ENCODE data around the gene NCBP2. TPM values are rescaled to one million over a fixed set of nuclear protein-coding genes. Genes with fewer than 3 reads are reported as not detected.

The NCBP2 gene
- polyA plus RNA-seq, 1 of the 3 experiments (the other 2 are of a cell fraction): 128 TPM

DNA sequence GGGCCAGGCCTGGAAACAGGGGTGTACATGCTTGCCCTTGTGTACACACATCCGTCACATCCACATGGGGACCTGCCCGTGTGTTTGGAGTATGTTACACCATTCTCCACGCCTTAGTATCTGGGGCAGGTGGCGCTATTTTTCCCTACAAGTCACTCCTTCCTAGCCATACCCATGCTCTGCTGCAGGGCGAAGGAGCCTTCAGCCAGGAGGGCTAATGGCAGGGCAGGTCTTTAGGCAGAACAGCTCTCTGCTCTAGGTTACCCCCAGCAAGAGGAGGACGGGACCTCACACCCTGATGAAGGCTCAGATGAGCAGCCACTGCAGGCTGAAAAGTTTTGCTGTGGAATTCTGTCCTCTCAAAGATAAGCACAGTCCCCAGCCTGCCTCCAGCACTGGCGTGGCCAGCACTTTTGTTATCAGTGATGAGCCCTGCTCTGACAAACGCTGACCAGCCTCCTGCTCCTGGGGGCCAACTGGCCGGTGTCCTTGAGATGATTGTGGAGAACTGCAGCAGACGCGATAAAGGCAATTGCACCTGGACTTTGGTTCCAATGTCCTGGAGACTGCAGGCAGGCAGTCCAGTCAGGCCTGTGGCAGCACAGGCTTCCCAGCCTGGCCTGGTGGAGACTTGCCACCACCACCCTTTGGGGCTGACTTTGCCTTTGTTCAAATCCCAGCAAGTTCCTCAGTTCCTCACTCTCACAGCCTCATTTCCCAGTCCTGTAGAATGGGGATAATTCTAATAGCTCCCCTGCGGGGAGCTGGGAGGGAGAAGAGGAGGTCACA, 46.1 kb upstream of the NCBP2 start:
- H3K9me2 ChIP-seq: no peaks in the 10 kb centered on the region
- peaks cover 4% of the 10 kb centered on the region; the same call in 1 of the 2 replicates for H3K9me3 ChIP-seq
- no peak overlapping the region for H3K27ac ChIP-seq (ENCODE audit: low read depth in 2 of 2, low read length in 1 of 2)
- no peaks in the 10 kb centered on the region for H3F3A ChIP-seq (replicated peaks; ENCODE audit: insufficient read depth)
- DNase-seq: peak; percentile 58
- H3K36me3 ChIP-seq (replicated peaks in 1 of 2; ENCODE audit: control insufficient read depth in 1 of 2, insufficient read depth in 2 of 2, low read length in 1 of 2): no peaks in the 10 kb centered on the region
- ChIA-PET CTCF (interaction anchor here (0.8 to 1.5 kb wide), 4 partner anchors 10 to 18 kb away, joined by 3 to 5 read pairs (median 4); no protein-coding TSS in a partner anchor), POLR2A (no interaction called here)
- no peak overlapping the region for H3K4me2 ChIP-seq
- TF ChIP-seq FOXM1 (IDR thresholded peaks at IDR 0.05; ENCODE audit: low read depth) (no peak), SMC3 (IDR thresholded peaks at IDR 0.05; ENCODE audit: low read depth, low read length) (0 out of 2 replicates have a peak, but pooled peaks have one; percentile 7)
- H4K20me1 ChIP-seq (ENCODE audit: insufficient read depth): no peaks in the 10 kb centered on the region
- no peaks in the 10 kb centered on the region; the same call in 1 of the 2 replicates for H3K27me3 ChIP-seq (ENCODE audit: insufficient read depth)
- no peak overlapping the region for H2AFZ ChIP-seq (ENCODE audit: low read depth)
- WGBS (ENCODE audit: low lambda C conversion rate): 70% methylated on average over 6 of the region's 12 CpGs
- H3K9ac ChIP-seq: no peak overlapping the region
- peaks cover 0 to 11% of the 10 kb centered on the region in 2 experiments; a peak in 1 of 4 replicates for H3K4me1 ChIP-seq (ENCODE audit: control insufficient read depth in 1 of 2, insufficient read depth in 2 of 2, low read depth in 1 of 2, low read length in 1 of 2)
- no peaks in the 10 kb centered on the region for H3K79me2 ChIP-seq (ENCODE audit: insufficient read depth)
- H3K4me3 ChIP-seq (ENCODE audit: low read depth in 2 of 2, low read length in 1 of 2): no peak overlapping the region

DNA sequence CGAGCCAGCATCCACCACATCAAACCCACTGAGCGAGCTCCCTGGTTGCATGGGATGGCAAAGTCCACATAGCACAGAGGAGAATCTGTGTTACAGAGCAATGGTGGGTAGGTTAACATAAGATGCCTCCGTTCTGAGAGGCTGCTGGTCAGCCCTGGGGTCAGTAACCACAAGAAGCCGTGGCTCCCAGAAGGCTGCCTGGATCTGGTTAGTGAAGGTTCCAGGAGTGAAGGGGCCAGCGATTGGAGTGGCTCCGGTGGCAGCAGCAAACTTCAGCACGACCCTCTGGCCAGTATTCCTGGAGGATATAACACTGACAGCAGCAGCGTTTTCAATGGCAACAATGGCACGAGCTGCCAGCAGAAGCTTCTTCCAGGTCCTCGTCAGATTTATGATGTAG, 44.7 kb upstream of the NCBP2 start:
- H3F3A ChIP-seq (replicated peaks; ENCODE audit: insufficient read depth): no peaks in the 10 kb centered on the region
- H3K4me1 ChIP-seq (ENCODE audit: control insufficient read depth in 1 of 2, insufficient read depth in 2 of 2, low read depth in 1 of 2, low read length in 1 of 2): peaks cover 0 to 11% of the 10 kb centered on the region in 2 experiments; a peak in 1 of 4 replicates
- ChIA-PET CTCF (interaction anchor here (0.7 to 1.0 kb wide), 2 partner anchors 9 to 18 kb away, joined by 3 read pairs; no protein-coding TSS in a partner anchor), POLR2A (no interaction called here)
- H3K4me3 ChIP-seq (ENCODE audit: low read depth in 2 of 2, low read length in 1 of 2): no peak overlapping the region
- H3K27ac ChIP-seq (ENCODE audit: low read depth in 2 of 2, low read length in 1 of 2): no peak overlapping the region
- no peak overlapping the region for H3K4me2 ChIP-seq
- H2AFZ ChIP-seq (ENCODE audit: low read depth): no peak overlapping the region
- TF ChIP-seq GATA2 (CRISPR knock-in tag; IDR thresholded peaks at IDR 0.05) (no peak), JUND (IDR thresholded peaks at IDR 0.05) (no peak), FOSL2 (IDR thresholded peaks at IDR 0.05; ENCODE audit: borderline replicate concordance, low read depth) (no peak), USF2 (IDR thresholded peaks at IDR 0.05; ENCODE audit: borderline replicate concordance, low read depth, low read length) (no peak), RXRA (IDR thresholded peaks at IDR 0.05; ENCODE audit: borderline replicate concordance, low read depth) (no peak), CHD2 (IDR thresholded peaks at IDR 0.05; ENCODE audit: low read length, partially characterized antibody) (no peak)
- WGBS (ENCODE audit: low lambda C conversion rate): 68% methylated on average over 7 of the region's 10 CpGs
- H3K9ac ChIP-seq: no peak overlapping the region
- no peaks in the 10 kb centered on the region for H3K79me2 ChIP-seq (ENCODE audit: insufficient read depth)
- no peaks in the 10 kb centered on the region for H3K9me2 ChIP-seq
- H3K27me3 ChIP-seq (ENCODE audit: insufficient read depth): no peaks in the 10 kb centered on the region; the same call in 1 of the 2 replicates
- H3K9me3 ChIP-seq: peaks cover 4% of the 10 kb centered on the region; the same call in 1 of the 2 replicates
- no peak for DNase-seq
- no peaks in the 10 kb centered on the region for H4K20me1 ChIP-seq (ENCODE audit: insufficient read depth)
- no peaks in the 10 kb centered on the region for H3K36me3 ChIP-seq (replicated peaks in 1 of 2; ENCODE audit: control insufficient read depth in 1 of 2, insufficient read depth in 2 of 2, low read length in 1 of 2)

Measured in SK-N-SH (cell line).